H9 (cell line): ENCODE data around the gene CRHR1. TPM values are rescaled to one million over a fixed set of nuclear protein-coding genes. Genes with fewer than 3 reads are reported as not detected.

Experiments used
- DNase-seq: peaks from one replicate; pipeline ENCODE4 v3.0.0-alpha.2; 2017
- H2AFZ ChIP-seq: one replicate; pipeline ENCODE4 v1.6.1; 2013; ENCODE audit warnings: mild to moderate bottlenecking, low read length, control low read depth, moderate library complexity
- H2AK5ac ChIP-seq: 2 replicates; pipeline ENCODE4 v1.6.1; 2013; ENCODE audit warnings: low read length, control low read depth, mixed read lengths; ENCODE audit not compliant: insufficient read length
- H2BK120ac ChIP-seq: one replicate; pipeline ENCODE4 v1.6.1; 2013; ENCODE audit warnings: low read depth, mild to moderate bottlenecking, low read length, control low read depth, inconsistent platforms; ENCODE audit not compliant: poor library complexity, severe bottlenecking
- H2BK12ac ChIP-seq: 2 replicates; pipeline ENCODE4 v1.6.1; 2013; ENCODE audit warnings: low read length, control low read depth, mixed read lengths, low read depth; ENCODE audit not compliant: insufficient read length
- H2BK15ac ChIP-seq: 2 replicates; pipeline ENCODE4 v1.6.1; 2013; ENCODE audit warnings: low read depth, low read length, control low read depth
- H2BK20ac ChIP-seq: one replicate; pipeline ENCODE4 v1.6.1; 2013; ENCODE audit warnings: low read depth, mild to moderate bottlenecking, low read length, control low read depth, inconsistent platforms; ENCODE audit not compliant: poor library complexity, severe bottlenecking
- H2BK5ac ChIP-seq: 2 replicates; pipeline ENCODE4 v1.6.1; 2013; ENCODE audit warnings: low read length, control low read depth, mixed read lengths; ENCODE audit not compliant: insufficient read length
- H3K14ac ChIP-seq: 2 replicates; pipeline ENCODE4 v1.6.1; 2013; ENCODE audit warnings: low read length, control low read depth; ENCODE audit not compliant: insufficient read depth
- H3K18ac ChIP-seq: 2 replicates; pipeline ENCODE4 v1.6.1; 2013; ENCODE audit warnings: low read depth, mild to moderate bottlenecking, mixed read lengths, low read length, control low read depth; ENCODE audit not compliant: insufficient read length
- H3K23ac ChIP-seq: 2 replicates; pipeline ENCODE4 v1.6.1; 2013; ENCODE audit warnings: low read length, control low read depth, mixed read lengths, low read depth; ENCODE audit not compliant: insufficient read length
- H3K23me2 ChIP-seq: 2 replicates; pipeline ENCODE4 v1.6.1; 2013; ENCODE audit warnings: low read depth, mild to moderate bottlenecking, mixed read lengths, low read length, control low read depth; ENCODE audit not compliant: insufficient read length, poor library complexity, severe bottlenecking
- H3K27ac ChIP-seq: 2 replicates; pipeline ENCODE4 v1.5.1; 2013; ENCODE audit warnings: low read length, control low read depth, mixed read lengths, low read depth; ENCODE audit not compliant: insufficient read length
- H3K27me3 ChIP-seq: 2 replicates; pipeline ENCODE4 v1.6.1; 2013; ENCODE audit warnings: low read length, control low read depth, inconsistent platforms; ENCODE audit not compliant: insufficient read depth
- H3K4ac ChIP-seq: 2 replicates; pipeline ENCODE4 v1.6.1; 2013; ENCODE audit warnings: low read depth, mild to moderate bottlenecking, control low read depth, inconsistent platforms, low read length, moderate library complexity
- H3K4me1 ChIP-seq: 2 replicates; pipeline ENCODE4 v1.6.1; 2013; ENCODE audit warnings: low read length, control low read depth, inconsistent platforms; ENCODE audit not compliant: insufficient read depth
- H3K4me2 ChIP-seq: 2 replicates; pipeline ENCODE4 v1.6.1; 2013; ENCODE audit warnings: low read length, control low read depth, mixed read lengths; ENCODE audit not compliant: insufficient read length, insufficient read depth
- H3K56ac ChIP-seq: 2 replicates; pipeline ENCODE4 v1.6.1; 2013; ENCODE audit warnings: low read depth, mild to moderate bottlenecking, mixed read lengths, low read length, control low read depth; ENCODE audit not compliant: insufficient read length
- H3K79me1 ChIP-seq: 2 replicates; pipeline ENCODE4 v1.6.1; 2013; ENCODE audit warnings: low read depth, mild to moderate bottlenecking, moderate library complexity, low read length, control low read depth, inconsistent platforms; ENCODE audit not compliant: insufficient read depth, poor library complexity, severe bottlenecking
- H3K79me2 ChIP-seq: 2 replicates; pipeline ENCODE4 v1.6.1; 2013; ENCODE audit warnings: low read length, control low read depth, inconsistent platforms; ENCODE audit not compliant: insufficient read depth
- H3K9ac ChIP-seq: 2 replicates; pipeline ENCODE4 v1.6.1; 2013; ENCODE audit warnings: low read length, control low read depth, mixed read lengths; ENCODE audit not compliant: insufficient read length; ENCODE audit errors: extremely low read depth
- H3K9me3 ChIP-seq: one replicate; pipeline ENCODE4 v1.6.1; 2013; ENCODE audit warnings: low read depth, low read length, inconsistent platforms; ENCODE audit not compliant: control insufficient read depth
- H3T11ph ChIP-seq: one replicate; pipeline ENCODE4 v1.6.1; 2013; ENCODE audit warnings: mild to moderate bottlenecking, low read length, control low read depth, inconsistent platforms
- H4K20me1 ChIP-seq: one replicate; pipeline ENCODE4 v1.6.1; 2013; ENCODE audit not compliant: control insufficient read depth, insufficient read length, insufficient read depth
- H4K5ac ChIP-seq: 2 replicates; pipeline ENCODE4 v1.6.1; 2013; ENCODE audit warnings: low read depth, mild to moderate bottlenecking, mixed read lengths, low read length, control low read depth; ENCODE audit not compliant: insufficient read length
- H4K8ac ChIP-seq: replicated peaks from 2 replicates; pipeline ENCODE4 v1.6.1; 2013; ENCODE audit warnings: low read length, control low read depth, mixed read lengths, low read depth; ENCODE audit not compliant: insufficient read length
- H4K91ac ChIP-seq: 2 replicates; pipeline ENCODE4 v1.6.1; 2013; ENCODE audit warnings: low read depth, mild to moderate bottlenecking, moderate library complexity, mixed read lengths, low read length, control low read depth; ENCODE audit not compliant: insufficient read length
- H3K27ac Mint-ChIP-seq, 3 experiments: 2 replicates in 2 of 3; 3 replicates in 1 of 3; pipeline ENCODE4 v1.8.0; 2020 to 2021; ENCODE audit warnings: mixed read lengths in 3 of 3, mild to moderate bottlenecking in 1 of 3, moderate library complexity in 1 of 3
- H3K27me3 Mint-ChIP-seq: 2 replicates; pipeline ENCODE4 v1.8.0; 2021; ENCODE audit warnings: low read depth, mild to moderate bottlenecking, moderate library complexity, mixed read lengths
- H3K36me3 Mint-ChIP-seq, 3 experiments: 2 replicates in 2 of 3; 3 replicates in 1 of 3; pipeline ENCODE4 v1.8.0; 2020 to 2021; ENCODE audit warnings: low read depth in 3 of 3, mixed read lengths in 3 of 3; ENCODE audit not compliant: insufficient read depth in 1 of 3
- H3K4me1 Mint-ChIP-seq, 2 experiments: 2 replicates each; pipeline ENCODE4 v1.8.0; 2020; ENCODE audit warnings: mixed read lengths in 2 of 2
- H3K4me3 Mint-ChIP-seq, 2 experiments: 2 replicates in 1 of 2; 3 replicates in 1 of 2; pipeline ENCODE4 v1.8.0; 2020 to 2021; ENCODE audit warnings: mild to moderate bottlenecking in 2 of 2, mixed read lengths in 2 of 2, moderate library complexity in 1 of 2
- H3K9me3 Mint-ChIP-seq, 2 experiments: 2 replicates in 1 of 2; 3 replicates in 1 of 2; pipeline ENCODE4 v1.8.0; 2020; ENCODE audit warnings: mild to moderate bottlenecking in 2 of 2, mixed read lengths in 2 of 2, moderate library complexity in 1 of 2
- CTCF ChIP-seq: fragments of 200-600 bp; sonication (generic); conservative IDR thresholded peaks from 3 replicates; pipeline ENCODE4 v1.8.0; 2021; ENCODE audit warnings: antibody characterized with exemption, mild to moderate bottlenecking
- WGBS: extraction: QIAGEN DNeasy Blood & Tissue Kit; methylation state at CpG from one replicate; pipeline ENCODE4 v1.1.7; 2013; ENCODE audit warnings: missing lambda C conversion rate, low lambda C conversion rate, mixed read lengths; ENCODE audit not compliant: insufficient read length; ENCODE audit errors: extremely low coverage; 5-methylcytosine and 5-hydroxymethylcytosine counted together
- total RNA-seq: library from RNA; stranded (reverse); gene quantifications from 2 replicates; pipeline ENCODE4 v1.2.1, GENCODE V29; 2021

Gene CRHR1
- total RNA-seq, 1 experiment from 2014 or later = 0.52 TPM

GRCh38 chr17:45783593-45784292 lies 377 bp upstream of the CRHR1 start:
- peaks cover 20 to 37% of the 10 kb centered on the region in 2 experiments for H3K4me1 Mint-ChIP-seq
- H4K20me1 ChIP-seq = no peaks in the 10 kb centered on the region
- H3K23me2 ChIP-seq = peaks cover 20% of the 10 kb centered on the region
- H2BK20ac ChIP-seq = no peak overlapping the region
- H2BK15ac ChIP-seq = no peak overlapping the region
- H3K27ac ChIP-seq = no peak overlapping the region
- no peak overlapping the region for H4K91ac ChIP-seq
- H3K4me3 Mint-ChIP-seq = peak overlapping the region; percentile 66 to 90
- no peak overlapping the region for H3K23ac ChIP-seq
- H3K79me2 ChIP-seq = no peaks in the 10 kb centered on the region
- no peaks in the 10 kb centered on the region for H3K9me3 Mint-ChIP-seq
- H3K27ac Mint-ChIP-seq = no peak overlapping the region
- H4K8ac ChIP-seq = no peak overlapping the region
- no peak overlapping the region for H3T11ph ChIP-seq
- no peak overlapping the region for H4K5ac ChIP-seq
- no peak overlapping the region for H3K9ac ChIP-seq
- H3K56ac ChIP-seq = no peak overlapping the region
- peaks cover 2% of the 10 kb centered on the region; the same call in 1 of the 2 replicates for H3K4me1 ChIP-seq
- no peaks in the 10 kb centered on the region; a peak in 1 of 7 replicates for H3K36me3 Mint-ChIP-seq
- H2BK12ac ChIP-seq = no peak overlapping the region
- H3K79me1 ChIP-seq = no peaks in the 10 kb centered on the region
- peaks cover 22% of the 10 kb centered on the region for H3K27me3 ChIP-seq
- no peak overlapping the region for H3K4ac ChIP-seq
- TF ChIP-seq CTCF = no peak
- H3K14ac ChIP-seq = no peak overlapping the region
- no peak overlapping the region for H3K18ac ChIP-seq
- WGBS = no CpG with 5 or more reads among the region's 64 CpGs
- H2AK5ac ChIP-seq = no peak overlapping the region
- no peaks in the 10 kb centered on the region for H3K9me3 ChIP-seq
- peak; percentile 80 for DNase-seq
- H3K27me3 Mint-ChIP-seq = peaks cover 93% of the 10 kb centered on the region
- no peak overlapping the region for H2BK120ac ChIP-seq
- peak overlapping the region; percentile 83 for H3K4me2 ChIP-seq
- H2AFZ ChIP-seq = no peak overlapping the region
- H2BK5ac ChIP-seq = no peak overlapping the region
